CD4-positive, CD25-positive, alpha-beta regulatory T cell (primary cell): ENCODE results near the gene PTPRS. TPM values are rescaled to one million over a fixed set of nuclear protein-coding genes. Genes with fewer than 3 reads are reported as not detected.
"Not testable (repeated sequence)": the region's sequence is repeated elsewhere in the genome, so short reads cannot be mapped to it uniquely, and the experiment has no call there.

ENCODE experiments used
- ATAC-seq, 2 donors: fragments of 150-1000 bp; cut with Tn5 transposase; one replicate each; pipeline ENCODE4 v1.10.0; 2021; ENCODE audit warnings: low read depth in 2 of 2, moderate number of reproducible peaks in 2 of 2, moderate library complexity in 1 of 2
- DNase-seq, 3 donors: peaks; one replicate each; pipeline versions ENCODE4 v3.0.0 to v3.0.0-alpha.2; 2012 to 2022; ENCODE audit warnings: mixed read lengths in 1 of 3
- H3K27ac ChIP-seq: one replicate; pipeline ENCODE4 v1.7.0; 2013; ENCODE audit warnings: mild to moderate bottlenecking, low read length; ENCODE audit not compliant: insufficient read depth, poor library complexity, severe bottlenecking
- H3K27me3 ChIP-seq: one replicate; pipeline ENCODE4 v1.7.0; 2013; ENCODE audit warnings: low read length; ENCODE audit not compliant: control insufficient read depth, insufficient read depth
- H3K36me3 ChIP-seq: one replicate; pipeline ENCODE4 v1.7.0; 2013; ENCODE audit warnings: mild to moderate bottlenecking, low read length, moderate library complexity; ENCODE audit not compliant: control insufficient read depth, insufficient read depth
- H3K4me1 ChIP-seq: 2 replicates; pipeline ENCODE4 v1.7.0; 2013; ENCODE audit warnings: mild to moderate bottlenecking, low read length; ENCODE audit not compliant: insufficient read depth, control insufficient read depth, poor library complexity, severe bottlenecking
- H3K4me3 ChIP-seq: one replicate; pipeline ENCODE4 v1.7.0; 2013; ENCODE audit warnings: low read depth, mild to moderate bottlenecking, low read length, moderate library complexity
- H3K9me3 ChIP-seq, 2 experiments: 1 replicate in 1 of 2; 2 replicates in 1 of 2; pipeline ENCODE4 v1.7.0; 2013; ENCODE audit warnings: low read length in 2 of 2, mild to moderate bottlenecking in 1 of 2, moderate library complexity in 1 of 2; ENCODE audit not compliant: control insufficient read depth in 2 of 2
- H3K27ac Mint-ChIP-seq, 3 donors: one replicate each; pipeline ENCODE4 v1.8.0; 2020 to 2022; ENCODE audit warnings: mild to moderate bottlenecking in 3 of 3, mixed read lengths in 3 of 3, moderate library complexity in 2 of 3
- H3K27me3 Mint-ChIP-seq: one replicate; pipeline ENCODE4 v1.8.0; 2022; ENCODE audit warnings: mild to moderate bottlenecking, mixed read lengths
- H3K36me3 Mint-ChIP-seq: one replicate; pipeline ENCODE4 v1.8.0; 2020; ENCODE audit warnings: mixed read lengths
- H3K4me1 Mint-ChIP-seq, 4 donors: one replicate each; pipeline ENCODE4 v1.8.0; 2020 to 2022; ENCODE audit warnings: mixed read lengths in 4 of 4, mild to moderate bottlenecking in 1 of 4
- H3K4me3 Mint-ChIP-seq, 4 donors: one replicate each; pipeline ENCODE4 v1.8.0; 2020 to 2022; ENCODE audit warnings: mild to moderate bottlenecking in 4 of 4, mixed read lengths in 4 of 4, moderate library complexity in 3 of 4
- H3K9me3 Mint-ChIP-seq, 7 donors: one replicate each; pipeline ENCODE4 v1.8.0; 2020 to 2022; ENCODE audit warnings: mixed read lengths in 7 of 7, mild to moderate bottlenecking in 3 of 7, moderate library complexity in 2 of 7
- polyA plus RNA-seq, 4 donors: library from polyadenylated mRNA; unstranded; fragments of 300-500 nt; fragmentation: Illumina TruSeq; gene quantifications; one replicate each; pipeline ENCODE4 v1.2.3, GENCODE V29; 2021
- total RNA-seq: library from RNA; stranded (reverse); gene quantifications from one replicate; pipeline ENCODE4 v1.2.3, GENCODE V29; 2022

Gene PTPRS
- total and polyA plus RNA-seq, 5 donors from 2014 or later: 0.57 to 0.69 (median 0.64) TPM; not detected in 2

GRCh38 chr19:5330307-5330720, 10.3 kb downstream of the PTPRS start:
- Mint-ChIP-seq H3K27me3 (peaks cover 16% of the 10 kb centered on the region), H3K4me1 (peaks cover 0 to 3% (median 2%) of the 10 kb centered on the region in 4 donors), H3K36me3 (no peaks in the 10 kb centered on the region), H3K9me3 (peaks cover 0 to 3% (median 0%) of the 10 kb centered on the region in 7 donors), H3K4me3 (no peak overlapping the region), H3K27ac (no peak overlapping the region)
- no peak for ATAC-seq
- H3K27me3 ChIP-seq: no peaks in the 10 kb centered on the region
- no peak overlapping the region for H3K27ac ChIP-seq
- no peaks in the 10 kb centered on the region for H3K4me1 ChIP-seq
- H3K36me3 ChIP-seq: no peaks in the 10 kb centered on the region
- DNase-seq: no peak
- no peak overlapping the region for H3K4me3 ChIP-seq
- no peaks in the 10 kb centered on the region for H3K9me3 ChIP-seq

DNA sequence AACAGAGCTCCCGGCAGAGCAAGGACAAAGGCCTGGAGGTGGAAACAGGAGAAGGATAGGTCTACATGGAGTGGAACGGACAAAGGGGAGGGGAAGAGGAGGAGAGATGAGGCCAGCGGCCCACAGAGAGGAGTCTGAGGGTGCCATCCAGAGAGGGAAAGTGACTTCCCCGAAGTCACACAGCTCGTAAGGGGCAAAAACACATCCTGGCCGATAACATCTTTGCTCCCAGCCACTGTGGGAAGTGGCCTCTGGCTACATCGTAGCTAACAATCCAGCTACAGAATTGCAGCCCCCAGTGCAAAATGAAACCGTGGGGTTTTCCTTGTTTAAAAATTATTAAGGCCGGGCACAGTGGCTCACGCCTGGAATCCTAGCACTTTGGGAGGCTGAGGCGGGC, 11.5 kb downstream of the PTPRS start:
- H3K27me3 Mint-ChIP-seq: peaks cover 7% of the 10 kb centered on the region
- no peak for ATAC-seq

DNA sequence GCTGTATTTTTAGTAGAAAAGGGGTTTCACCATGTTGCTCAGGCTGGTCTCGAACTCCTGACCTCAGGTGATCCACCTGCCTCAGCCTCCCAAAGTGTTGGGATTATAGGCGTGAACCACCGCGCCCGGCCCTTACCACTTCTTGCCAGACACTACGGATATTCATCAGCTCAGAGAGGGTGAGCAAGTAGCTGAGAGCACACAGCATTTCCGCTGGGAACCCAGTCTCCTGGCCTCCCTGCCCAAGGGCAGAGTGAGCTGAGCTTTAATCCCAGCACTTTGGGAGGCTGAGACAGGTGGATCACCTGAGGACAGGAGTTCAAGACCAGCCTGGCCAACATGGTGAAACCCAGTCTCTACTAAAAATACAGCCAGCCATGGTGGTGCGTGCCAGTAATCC, 12.2 kb downstream of the PTPRS start:
- H3K36me3 Mint-ChIP-seq, H3K27me3 ChIP-seq, H3K4me1 ChIP-seq, ATAC-seq, H3K27me3 Mint-ChIP-seq, H3K4me3 Mint-ChIP-seq, H3K36me3 ChIP-seq, H3K27ac ChIP-seq, H3K4me3 ChIP-seq, H3K9me3 Mint-ChIP-seq, H3K4me1 Mint-ChIP-seq, H3K9me3 ChIP-seq, H3K27ac Mint-ChIP-seq, DNase-seq: not testable (repeated sequence)

More for the DNA sequence above, 11.5 kb downstream of the PTPRS start:
- no peaks in the 10 kb centered on the region for H3K4me1 ChIP-seq
- H3K27ac ChIP-seq: no peak overlapping the region
- no peaks in the 10 kb centered on the region for H3K36me3 ChIP-seq
- Mint-ChIP-seq H3K27ac (no peak overlapping the region), H3K36me3 (no peaks in the 10 kb centered on the region), H3K4me1 (no peaks in the 10 kb centered on the region), H3K4me3 (no peak overlapping the region), H3K9me3 (peaks cover 0 to 5% (median 0%) of the 10 kb centered on the region in 7 donors)
- no peaks in the 10 kb centered on the region for H3K27me3 ChIP-seq
- H3K9me3 ChIP-seq: no peaks in the 10 kb centered on the region
- H3K4me3 ChIP-seq: no peak overlapping the region
- no peak for DNase-seq

- no peaks in the 10 kb centered on the region for H3K27me3 ChIP-seq
- no peaks in the 10 kb centered on the region for H3K9me3 ChIP-seq
- no peaks in the 10 kb centered on the region for H3K36me3 ChIP-seq
- Mint-ChIP-seq H3K36me3 (no peaks in the 10 kb centered on the region), H3K9me3 (peaks cover 0 to 11% (median 0%) of the 10 kb centered on the region in 7 donors), H3K4me3 (no peak overlapping the region), H3K27ac (no peak overlapping the region), H3K4me1 (peaks cover 0 to 2% (median 0%) of the 10 kb centered on the region in 4 donors), H3K27me3 (peaks cover 10% of the 10 kb centered on the region)
- DNase-seq: no peak
- no peak overlapping the region for H3K27ac ChIP-seq
- no peak for ATAC-seq
- no peak overlapping the region for H3K4me3 ChIP-seq
- peaks cover 1% of the 10 kb centered on the region for H3K4me1 ChIP-seq
Observed at GRCh38 chr19:5326986-5327623, 13.5 kb downstream of the PTPRS start.

DNA sequence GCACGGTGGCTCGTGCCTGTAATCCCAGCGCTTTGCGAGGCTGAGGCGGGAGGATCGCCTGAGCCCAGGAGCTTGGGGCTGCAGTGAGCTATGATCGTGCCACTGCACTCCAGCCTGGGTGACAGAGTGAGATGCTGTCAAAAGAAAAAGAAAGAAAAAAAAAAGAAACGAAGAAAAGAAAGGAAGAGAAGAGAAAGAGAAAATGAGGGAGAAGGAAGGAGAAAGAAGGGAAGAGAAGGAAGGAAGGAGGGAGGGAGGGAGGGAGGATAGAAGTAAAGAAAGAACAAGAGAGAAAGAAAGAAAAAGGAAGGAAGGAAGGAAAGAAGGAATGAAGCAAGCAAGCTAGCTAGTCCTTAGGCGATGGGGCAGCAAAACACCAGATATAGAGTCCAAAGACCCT, 14.1 kb downstream of the PTPRS start:
- Mint-ChIP-seq H3K27ac (no peak overlapping the region), H3K4me3 (no peak overlapping the region), H3K27me3 (peaks cover 6% of the 10 kb centered on the region), H3K9me3 (peaks cover 0 to 11% (median 0%) of the 10 kb centered on the region in 7 donors), H3K36me3 (no peaks in the 10 kb centered on the region), H3K4me1 (peaks cover 0 to 6% (median 0%) of the 10 kb centered on the region in 4 donors)
- Histone ChIP-seq H3K9me3 (no peaks in the 10 kb centered on the region), H3K36me3 (no peaks in the 10 kb centered on the region), H3K27ac (no peak overlapping the region), H3K27me3 (no peaks in the 10 kb centered on the region), H3K4me3 (no peak overlapping the region), H3K4me1 (peaks cover 4% of the 10 kb centered on the region)
- DNase-seq: no peak
- ATAC-seq: no peak

- Histone ChIP-seq H3K27me3 (no peaks in the 10 kb centered on the region), H3K4me3 (no peak overlapping the region), H3K9me3 (no peaks in the 10 kb centered on the region), H3K4me1 (peaks cover 4% of the 10 kb centered on the region), H3K27ac (no peak overlapping the region), H3K36me3 (no peaks in the 10 kb centered on the region)
- Mint-ChIP-seq H3K27me3 (peaks cover 6% of the 10 kb centered on the region), H3K9me3 (peaks cover 0 to 11% (median 0%) of the 10 kb centered on the region in 7 donors), H3K4me3 (no peak overlapping the region), H3K36me3 (no peaks in the 10 kb centered on the region), H3K27ac (no peak overlapping the region), H3K4me1 (peaks cover 0 to 6% (median 0%) of the 10 kb centered on the region in 4 donors)
- ATAC-seq (no peak), DNase-seq (no peak)
Observed at GRCh38 chr19:5324947-5325346, 15.7 kb downstream of the PTPRS start.

DNA sequence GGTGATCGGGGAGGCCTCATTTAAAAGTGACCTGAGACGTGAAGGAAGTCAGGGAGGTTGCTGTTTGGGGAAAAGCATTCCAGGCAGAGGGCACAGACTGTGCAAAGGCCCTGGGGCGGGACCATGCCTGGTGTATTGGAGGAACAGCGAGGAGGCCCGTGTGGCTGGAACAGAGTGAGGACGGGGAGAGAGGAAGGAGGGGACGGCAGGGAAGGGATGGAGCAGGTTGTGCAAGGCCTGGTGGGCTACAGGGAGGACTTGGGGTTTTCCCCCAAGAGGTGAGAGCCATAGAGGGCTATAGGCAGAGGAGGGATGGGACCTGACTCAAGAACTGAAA, 17.2 kb downstream of the PTPRS start:
- no peak overlapping the region for H3K4me3 ChIP-seq
- DNase-seq (no peak), ATAC-seq (no peak)
- no peaks in the 10 kb centered on the region for H3K36me3 Mint-ChIP-seq
- no peak overlapping the region for H3K27ac ChIP-seq
- no peaks in the 10 kb centered on the region for H3K36me3 ChIP-seq
- no peaks in the 10 kb centered on the region for H3K9me3 ChIP-seq
- peaks cover 4% of the 10 kb centered on the region for H3K4me1 ChIP-seq
- H3K4me1 Mint-ChIP-seq: peaks cover 0 to 6% (median 0%) of the 10 kb centered on the region in 4 donors
- peaks cover 0 to 11% (median 0%) of the 10 kb centered on the region in 7 donors for H3K9me3 Mint-ChIP-seq
- H3K27me3 ChIP-seq: no peaks in the 10 kb centered on the region
- H3K27ac Mint-ChIP-seq: peak overlapping the region in 2 of 3 donors; percentile 39 to 65
- H3K27me3 Mint-ChIP-seq: peaks cover 6% of the 10 kb centered on the region
- no peak overlapping the region for H3K4me3 Mint-ChIP-seq
